Measurements from ENCODE around the gene MTIF3.
A peak's percentile ranks its signal among the peaks of the same experiment; 100 is the strongest.

Gene MTIF3

DNA sequence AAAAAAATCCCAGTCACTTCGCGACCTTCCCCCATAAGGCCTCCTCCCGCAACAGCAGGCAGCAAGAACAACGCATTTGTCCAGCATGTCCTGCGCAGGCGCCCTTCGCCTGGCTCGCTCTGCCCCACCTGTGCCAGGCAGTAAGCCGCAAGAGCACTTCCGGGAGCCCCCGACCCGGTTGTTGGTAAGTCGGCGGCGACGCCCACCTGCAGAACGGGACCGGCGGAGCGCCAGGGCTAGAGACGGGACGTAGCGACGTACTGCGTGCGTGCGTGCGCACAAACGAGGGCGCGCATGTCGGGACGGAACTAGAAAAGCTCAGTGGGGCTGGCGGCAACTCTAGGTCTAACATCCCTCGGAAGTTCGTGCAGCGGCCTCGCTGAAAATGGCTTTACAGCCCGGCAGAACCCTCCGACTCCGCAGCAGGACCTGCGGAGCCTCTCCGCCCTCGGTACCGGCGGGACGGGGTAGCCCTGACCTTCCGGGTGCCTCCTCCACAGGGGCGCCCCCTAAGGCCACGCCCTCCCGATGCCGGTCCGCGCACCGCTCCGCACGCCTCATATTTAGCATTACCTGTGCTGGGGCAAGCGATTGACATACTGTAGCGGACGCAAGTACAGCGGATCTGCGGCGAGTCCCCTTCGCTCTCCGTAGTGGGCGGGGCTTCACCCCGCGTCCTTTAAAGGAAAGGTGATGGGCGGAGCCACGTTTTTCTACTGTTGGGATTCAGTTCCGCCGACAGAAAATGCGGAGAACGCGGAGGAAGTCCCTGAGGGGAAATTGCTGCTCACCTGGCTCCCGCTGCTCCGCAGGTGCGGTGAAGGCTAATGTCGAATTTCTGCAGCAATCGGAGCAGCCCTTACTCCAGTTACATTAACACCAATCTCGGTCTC lies at the start of gene MTIF3:
TSS of gene MTIF3 (minus strand) at position 629 of the 893 bp plus-strand sequence. CDS start 10,116 bp downstream, outside the sequence.
- peak; percentile 89 to 96 (median 95) for DNase-seq (ENCODE audit: low read depth in 3 of 3)

- no peak for DNase-seq (ENCODE audit: low read depth in 3 of 3)
Measured at GRCh38 chr13:27497563-27498230, 47.3 kb upstream of the MTIF3 start.

DNA sequence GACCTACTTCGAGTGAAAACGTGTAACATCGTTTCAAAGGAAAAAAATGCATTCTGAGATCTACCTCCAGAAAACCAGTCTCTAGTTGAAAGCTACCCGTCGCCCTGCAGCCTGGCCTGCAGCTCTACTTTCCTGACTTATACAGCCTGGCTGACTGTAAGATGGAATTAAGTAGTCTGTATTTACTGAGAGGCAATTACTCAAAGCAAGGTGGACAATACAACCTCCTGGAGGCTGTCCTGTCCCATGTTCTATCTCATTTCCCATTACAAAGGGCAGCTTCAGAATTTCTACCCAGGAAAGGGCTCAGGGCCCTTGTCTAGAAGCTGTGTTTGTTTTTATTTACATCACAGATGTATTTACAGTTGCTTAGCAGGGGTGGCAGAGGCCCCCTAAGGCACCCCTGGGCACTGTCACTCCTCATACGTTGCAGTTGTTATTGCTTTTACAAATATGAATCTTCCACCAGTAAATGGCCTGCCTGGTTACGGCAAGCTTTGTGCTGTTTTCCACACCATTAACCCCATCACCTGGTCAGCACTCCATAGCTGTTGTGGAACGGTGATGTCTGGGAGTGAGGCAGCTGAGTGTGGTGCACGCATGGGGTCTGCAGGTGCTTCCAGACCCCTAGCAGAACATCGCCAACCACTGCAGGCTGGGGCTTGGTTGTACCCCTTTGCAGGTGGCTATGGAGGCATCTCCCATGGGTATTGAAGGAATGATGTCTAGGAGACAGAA lies 46.3 kb upstream of the MTIF3 start:
- DNase-seq (ENCODE audit: low read depth in 3 of 3): no peak

GRCh38 chr13:27496006-27496405 lies 45.6 kb upstream of the MTIF3 start:
- DNase-seq (ENCODE audit: low read depth in 3 of 3): no peak

GRCh38 chr13:27495551-27495950 lies 45.2 kb upstream of the MTIF3 start:
- no peak for DNase-seq (ENCODE audit: low read depth in 3 of 3)

DNA sequence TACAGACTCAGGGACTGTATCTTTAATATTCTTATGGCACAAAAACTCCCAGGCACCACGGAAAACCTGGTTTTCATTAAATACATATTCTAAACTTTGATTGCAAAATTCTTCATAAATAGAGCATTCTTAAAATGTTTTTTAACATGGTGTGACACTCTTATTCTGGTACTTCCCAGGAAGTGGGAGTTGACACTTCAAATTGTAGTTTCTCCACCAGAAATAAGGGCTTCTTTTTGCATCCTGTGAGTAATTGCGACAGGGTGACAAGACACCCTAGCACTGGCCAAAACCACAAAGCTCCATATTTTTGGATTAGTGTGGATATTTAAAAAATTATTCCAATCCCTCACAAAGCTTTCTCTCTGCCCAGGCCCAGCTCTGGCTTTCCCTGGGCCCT lies 43.6 kb upstream of the MTIF3 start:
- no peak for DNase-seq (ENCODE audit: low read depth in 3 of 3)

DNA sequence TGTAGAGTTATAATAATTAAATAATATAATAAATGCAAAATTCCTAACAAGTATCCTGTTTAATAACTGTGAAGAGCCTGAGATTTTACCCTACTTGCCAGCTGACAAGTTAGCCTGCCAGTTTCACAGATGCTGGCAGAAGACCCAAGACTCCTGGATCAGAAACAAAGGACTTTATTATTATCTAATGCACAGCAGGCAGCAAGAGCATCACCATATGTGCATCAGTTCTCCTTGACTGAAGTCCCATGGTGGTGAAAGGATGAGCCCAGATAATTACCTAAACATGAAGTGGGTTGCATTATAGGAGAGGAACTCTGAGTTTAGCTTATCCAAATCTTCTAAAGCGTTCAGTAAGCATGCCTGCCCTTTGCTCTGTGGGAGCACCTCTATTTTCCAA lies 39.1 kb upstream of the MTIF3 start:
- no peak for DNase-seq (ENCODE audit: low read depth in 3 of 3)

DNA sequence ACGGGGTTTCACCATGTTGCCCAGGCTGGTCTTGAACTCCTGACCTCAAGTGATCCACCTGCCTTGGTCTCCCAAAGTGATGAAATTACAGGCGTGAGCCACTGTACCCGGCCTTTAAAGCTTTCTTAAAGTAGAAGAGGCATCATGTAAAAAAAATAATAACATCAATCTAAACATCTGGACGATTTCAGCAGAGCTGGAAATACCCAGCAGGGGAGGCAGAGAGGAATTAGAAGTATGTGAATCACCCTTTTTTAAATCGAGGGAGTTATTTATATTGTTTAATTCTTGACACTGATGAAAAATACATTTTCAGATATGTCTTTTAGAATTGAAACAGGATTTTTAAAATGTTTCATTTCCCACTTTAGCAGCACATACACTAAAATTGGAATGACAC lies 37.4 kb upstream of the MTIF3 start:
- no peak for DNase-seq (ENCODE audit: low read depth in 3 of 3)

GRCh38 chr13:27483421-27483820 lies 33.1 kb upstream of the MTIF3 start:
- DNase-seq (ENCODE audit: low read depth in 3 of 3): no peak

DNA sequence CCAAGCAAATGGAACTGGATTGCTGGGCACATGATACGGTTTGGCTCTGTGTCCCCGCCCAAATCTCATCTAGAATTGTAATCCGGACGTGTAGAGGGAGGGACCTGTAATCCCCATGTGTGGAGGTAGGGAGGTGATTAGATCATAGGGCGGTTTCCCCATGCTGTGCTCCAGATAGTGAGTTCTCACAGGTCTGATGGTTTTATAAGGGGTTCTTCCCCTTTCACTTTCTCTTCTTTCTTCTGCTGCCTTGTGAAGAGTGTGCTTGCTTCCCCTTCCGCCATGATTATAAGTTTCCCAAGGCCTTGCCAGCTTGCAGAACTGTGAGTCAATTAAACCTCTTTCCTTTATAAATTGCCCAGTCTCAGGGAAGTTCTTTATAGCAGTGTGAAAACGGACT lies 32.6 kb upstream of the MTIF3 start:
- no peak for DNase-seq (ENCODE audit: low read depth in 3 of 3)

- DNase-seq (ENCODE audit: low read depth in 3 of 3): peak in 1 of 3 experiments; percentile 23
Measured at GRCh38 chr13:27481766-27482165, 31.4 kb upstream of the MTIF3 start.

DNA sequence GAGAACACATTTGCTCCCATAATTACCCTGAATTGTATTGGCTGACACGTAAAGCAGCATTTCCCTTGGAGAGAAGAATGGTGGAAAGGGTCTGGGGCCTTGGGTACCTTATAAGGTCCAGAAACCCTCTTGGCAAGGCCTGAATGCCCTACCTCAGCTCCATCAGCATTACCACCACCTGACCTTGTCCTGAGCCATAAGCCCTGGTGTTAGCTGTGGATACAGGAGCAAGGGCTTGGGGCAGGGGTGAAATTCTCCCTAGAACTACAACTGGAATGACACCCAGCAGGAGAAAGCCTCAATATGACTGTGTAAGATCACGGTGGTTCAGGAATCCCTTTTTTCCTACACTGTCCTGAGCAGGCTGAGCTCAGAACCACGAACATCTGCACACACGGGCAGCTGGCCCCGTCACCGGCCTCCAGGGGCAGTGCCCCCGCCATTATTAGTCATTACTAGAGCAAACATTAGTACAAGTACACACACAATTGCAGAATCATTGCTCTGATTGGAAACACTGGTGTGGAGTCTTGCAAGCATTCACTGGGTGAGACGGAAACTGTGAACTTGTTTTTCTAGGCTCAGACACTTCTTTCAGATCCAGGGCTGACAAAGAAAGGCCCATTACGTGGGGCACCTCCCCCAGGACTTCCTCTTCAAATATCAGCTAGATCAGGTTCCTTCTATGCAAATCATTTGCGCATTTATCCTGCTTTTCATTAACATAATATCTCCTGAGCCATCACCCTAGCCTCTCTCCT lies 26.8 kb upstream of the MTIF3 start:
- peak in 1 of 3 experiments; percentile 22 for DNase-seq (ENCODE audit: low read depth in 3 of 3)

DNA sequence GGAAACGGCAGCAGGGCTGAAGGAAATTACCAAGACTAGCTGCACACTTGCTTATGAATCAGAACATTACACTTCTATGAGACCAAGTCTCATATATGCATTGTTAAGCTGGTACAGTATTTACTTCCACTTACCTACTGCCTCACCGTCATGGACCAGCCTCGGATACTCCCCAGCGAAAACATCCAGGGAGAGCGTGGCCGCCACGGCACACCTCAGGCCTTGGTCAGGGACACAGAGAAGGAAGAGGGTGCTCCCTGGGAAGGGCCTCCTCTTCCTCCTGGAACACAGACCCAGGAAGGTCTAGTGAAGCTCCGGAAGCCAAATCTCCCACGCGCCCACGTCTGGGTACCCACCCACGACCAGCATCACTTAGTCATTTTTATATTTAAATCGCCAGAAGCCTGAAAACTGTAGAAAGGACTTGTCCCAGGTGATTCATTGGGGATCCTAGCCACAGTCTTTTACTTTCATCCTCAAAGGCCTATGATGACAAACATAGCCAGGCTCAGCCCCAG lies 24.4 kb upstream of the MTIF3 start:
- DNase-seq (ENCODE audit: low read depth in 3 of 3): no peak

- no peak for DNase-seq (ENCODE audit: low read depth in 3 of 3)
Measured at GRCh38 chr13:27472941-27473340, 22.6 kb upstream of the MTIF3 start.

- no peak for DNase-seq (ENCODE audit: low read depth in 3 of 3)
Measured at GRCh38 chr13:27472441-27472840, 22.1 kb upstream of the MTIF3 start.

GRCh38 chr13:27470075-27470820 lies 19.9 kb upstream of the MTIF3 start:
- no peak for DNase-seq (ENCODE audit: low read depth in 3 of 3)

- DNase-seq (ENCODE audit: low read depth in 3 of 3): no peak
Measured at GRCh38 chr13:27466513-27466912, 16.1 kb upstream of the MTIF3 start.

GRCh38 chr13:27465611-27466010 lies 15.2 kb upstream of the MTIF3 start:
- DNase-seq (ENCODE audit: low read depth in 3 of 3): no peak

GRCh38 chr13:27463500-27463899 lies 13.1 kb upstream of the MTIF3 start:
- no peak for DNase-seq (ENCODE audit: low read depth in 3 of 3)

DNA sequence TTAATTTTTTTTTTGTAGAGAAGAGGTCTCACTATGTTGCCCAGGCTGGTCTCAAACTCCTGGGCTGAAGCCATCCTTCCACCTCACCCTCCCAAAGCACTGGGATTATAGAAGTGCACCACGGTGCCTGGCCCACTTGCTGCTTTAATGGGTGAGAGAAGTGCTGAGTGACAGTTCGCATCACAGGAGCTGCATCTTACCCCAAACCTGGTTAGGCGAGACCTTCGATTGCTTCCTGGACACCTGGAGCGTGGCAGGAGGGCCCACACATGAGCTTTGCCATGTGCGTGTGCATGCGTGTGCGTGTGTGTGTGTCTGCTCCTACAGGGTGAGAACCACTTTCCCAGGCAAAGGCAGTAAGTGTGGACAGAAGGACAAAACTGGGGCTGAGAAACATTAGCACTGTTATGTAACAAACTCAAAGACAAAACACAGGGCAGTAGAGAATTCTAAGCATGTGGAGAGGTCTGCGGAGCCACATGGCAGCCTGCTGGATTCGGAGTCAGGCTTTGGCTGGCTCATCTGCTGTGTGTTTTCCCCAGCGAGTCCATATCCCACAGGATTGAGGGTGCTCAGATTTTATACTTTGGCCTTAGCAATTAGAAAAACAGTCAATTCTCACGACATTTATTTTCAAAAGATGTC lies 11.7 kb upstream of the MTIF3 start:
- no peak for DNase-seq (ENCODE audit: low read depth in 3 of 3)

All from stimulated activated CD4-positive, alpha-beta T cell treated with anti-CD3 and anti-CD28 coated beads, TNF-alpha, amount 100 ng/mL, for 24 hours (primary cell).